Measurements from ENCODE around the gene FAM120B.

DNA sequence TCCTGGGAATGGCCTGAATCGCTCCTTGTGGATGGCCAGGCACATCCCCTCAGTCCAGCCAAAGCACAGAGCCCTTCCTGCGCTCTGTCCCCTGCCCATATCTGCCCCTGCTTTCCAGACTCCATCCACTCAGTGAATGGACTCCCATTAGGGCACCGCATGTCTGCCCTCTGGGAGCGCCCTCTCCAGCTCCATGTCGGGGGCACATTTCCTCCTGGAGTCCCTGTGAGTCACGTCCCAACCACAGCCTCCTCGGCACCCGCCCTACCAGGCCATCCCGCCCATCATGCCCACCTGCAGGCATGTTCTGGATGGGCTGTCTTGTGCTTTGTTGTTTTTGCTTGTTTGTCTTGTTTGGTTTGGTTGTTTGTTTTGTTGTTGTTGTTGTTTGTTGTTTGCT, 149.8 kb downstream of the FAM120B start:
- no peak for TF ChIP-seq EZH2 (IDR thresholded peaks at IDR 0.05; ENCODE audit: insufficient read depth, poor library complexity, severe bottlenecking)
- no peak for TF ChIP-seq EZH2phosphoT487 (IDR thresholded peaks at IDR 0.05; ENCODE audit: insufficient read depth, low read depth)
